Mammary epithelial cell (primary cell): Measurements from ENCODE around the gene HS3ST3A1.

ENCODE experiments used
- EZH2 ChIP-seq: IDR thresholded peaks from 2 replicates; pipeline ENCODE4 v1.6.1; 2012; ENCODE audit warnings: low read length, inconsistent platforms, borderline replicate concordance
- TF ChIP-seq, protein P1 (sequence below), 2 donors: IDR thresholded peaks in 1 of 2; conservative IDR thresholded peaks in 1 of 2; 2 replicates each; pipeline ENCODE4 v1.5.1; 2011 to 2012; ENCODE audit warnings: inconsistent platforms in 2 of 2, low read length in 2 of 2, mild to moderate bottlenecking in 2 of 2, control low read depth in 1 of 2, low read depth in 1 of 2; ENCODE audit not compliant: insufficient read depth in 1 of 2; ENCODE audit errors: extremely low read depth in 1 of 2

DNA sequence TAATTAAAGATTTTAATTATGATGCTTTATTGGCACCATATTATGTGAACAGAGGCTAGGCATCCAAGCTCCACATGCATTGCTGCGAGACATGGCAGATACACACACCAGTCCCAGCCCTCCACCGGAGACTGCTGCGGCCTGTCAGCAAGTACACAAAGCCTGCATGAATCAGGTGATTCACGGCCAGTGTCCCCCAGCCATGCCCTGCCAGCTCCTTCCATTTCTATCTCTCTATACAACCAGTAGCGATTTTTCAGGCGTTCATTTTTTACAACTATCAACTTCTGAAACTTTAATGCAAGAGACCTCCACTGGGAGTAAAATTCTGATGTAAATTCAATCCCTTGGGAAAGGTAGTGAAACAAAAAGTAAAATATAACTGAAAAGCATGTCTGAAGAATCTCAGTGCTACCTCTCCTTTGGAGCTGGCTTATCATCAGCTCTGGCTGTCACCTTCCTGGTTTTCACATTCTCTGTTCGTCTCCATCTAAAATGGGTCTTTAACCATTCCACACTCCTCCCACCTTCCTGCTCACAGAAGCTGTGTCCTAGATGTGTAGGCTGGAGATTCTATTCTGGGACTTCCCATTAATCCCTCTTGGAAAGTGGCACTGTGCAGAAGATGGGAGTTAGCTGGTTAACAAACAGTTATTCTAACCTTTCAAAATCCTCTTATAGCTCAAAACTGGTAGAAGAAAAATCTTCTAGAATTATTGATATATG, 32.2 kb downstream of the HS3ST3A1 start:
- TF ChIP-seq EZH2, result no peak
- TF ChIP-seq, protein P1, sequence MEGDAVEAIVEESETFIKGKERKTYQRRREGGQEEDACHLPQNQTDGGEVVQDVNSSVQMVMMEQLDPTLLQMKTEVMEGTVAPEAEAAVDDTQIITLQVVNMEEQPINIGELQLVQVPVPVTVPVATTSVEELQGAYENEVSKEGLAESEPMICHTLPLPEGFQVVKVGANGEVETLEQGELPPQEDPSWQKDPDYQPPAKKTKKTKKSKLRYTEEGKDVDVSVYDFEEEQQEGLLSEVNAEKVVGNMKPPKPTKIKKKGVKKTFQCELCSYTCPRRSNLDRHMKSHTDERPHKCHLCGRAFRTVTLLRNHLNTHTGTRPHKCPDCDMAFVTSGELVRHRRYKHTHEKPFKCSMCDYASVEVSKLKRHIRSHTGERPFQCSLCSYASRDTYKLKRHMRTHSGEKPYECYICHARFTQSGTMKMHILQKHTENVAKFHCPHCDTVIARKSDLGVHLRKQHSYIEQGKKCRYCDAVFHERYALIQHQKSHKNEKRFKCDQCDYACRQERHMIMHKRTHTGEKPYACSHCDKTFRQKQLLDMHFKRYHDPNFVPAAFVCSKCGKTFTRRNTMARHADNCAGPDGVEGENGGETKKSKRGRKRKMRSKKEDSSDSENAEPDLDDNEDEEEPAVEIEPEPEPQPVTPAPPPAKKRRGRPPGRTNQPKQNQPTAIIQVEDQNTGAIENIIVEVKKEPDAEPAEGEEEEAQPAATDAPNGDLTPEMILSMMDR (conservative IDR thresholded peaks at IDR 0.05 in 1 of 2, IDR thresholded peaks at IDR 0.05 in 1 of 2; ENCODE audit: extremely low read depth in 1 of 2, insufficient read depth in 1 of 2, low read depth in 1 of 2, low read length in 2 of 2), result no peak
